Hepatocyte (in vitro differentiated cells): ENCODE measurements around the gene TOB1. TPM values are rescaled to one million over a fixed set of nuclear protein-coding genes. Genes with fewer than 3 reads are reported as not detected.
"Not testable (repeated sequence)": the region's sequence is repeated elsewhere in the genome, so short reads cannot be mapped to it uniquely, and the experiment has no call there.

Experiments
- DNase-seq: peaks from one replicate; pipeline ENCODE4 v3.0.0-alpha.2; 2016; ENCODE audit warnings: low spot score
- H2AFZ ChIP-seq: fragments of 200-600 bp; sonication (generic); 2 replicates; pipeline ENCODE4 v1.6.0; 2016; ENCODE audit warnings: antibody characterized with exemption, mild to moderate bottlenecking
- H3K27ac ChIP-seq: fragments of 200-600 bp; sonication (generic); 2 replicates; pipeline ENCODE4 v1.5.1; 2016; ENCODE audit warnings: mild to moderate bottlenecking
- H3K27me3 ChIP-seq: fragments of 200-600 bp; sonication (generic); 2 replicates; pipeline ENCODE4 v1.6.1; 2016
- H3K36me3 ChIP-seq: fragments of 200-600 bp; sonication (generic); replicated peaks from 2 replicates; pipeline ENCODE4 v1.5.1; 2016; ENCODE audit warnings: low read depth; ENCODE audit not compliant: insufficient read depth
- H3K4me1 ChIP-seq: fragments of 200-600 bp; sonication (generic); 2 replicates; pipeline ENCODE4 v1.5.1; 2016; ENCODE audit warnings: mild to moderate bottlenecking, moderate library complexity; ENCODE audit not compliant: insufficient read depth
- H3K4me2 ChIP-seq: fragments of 200-600 bp; sonication (generic); 2 replicates; pipeline ENCODE4 v1.6.0; 2016
- H3K4me3 ChIP-seq: fragments of 200-600 bp; sonication (generic); 2 replicates; pipeline ENCODE4 v1.5.1; 2016; ENCODE audit warnings: mild to moderate bottlenecking
- H3K79me2 ChIP-seq: fragments of 200-600 bp; sonication (generic); 2 replicates; pipeline ENCODE4 v1.6.0; 2017; ENCODE audit warnings: mild to moderate bottlenecking
- H3K9me2 ChIP-seq: fragments of 200-600 bp; sonication (generic); replicated peaks from 2 replicates; pipeline ENCODE4 v1.6.0; 2017; ENCODE audit warnings: mild to moderate bottlenecking; ENCODE audit not compliant: insufficient read depth
- H3K9me3 ChIP-seq: fragments of 200-600 bp; sonication (generic); 2 replicates; pipeline ENCODE4 v1.5.1; 2016; ENCODE audit warnings: low read depth, mild to moderate bottlenecking
- H4K20me1 ChIP-seq: fragments of 200-600 bp; sonication (generic); 2 replicates; pipeline ENCODE4 v1.6.0; 2016; ENCODE audit warnings: mild to moderate bottlenecking; ENCODE audit not compliant: insufficient read depth, poor library complexity, severe bottlenecking
- CTCF ChIP-seq: fragments of 200-600 bp; sonication (generic); IDR thresholded peaks from 2 replicates; pipeline ENCODE4 v1.5.1; 2016; ENCODE audit warnings: antibody characterized with exemption, mild to moderate bottlenecking; ENCODE audit not compliant: poor library complexity
- EZH2 ChIP-seq: fragments of 200-600 bp; sonication (generic); IDR thresholded peaks from 2 replicates; pipeline ENCODE4 v1.6.1; 2016; ENCODE audit warnings: antibody characterized with exemption, mild to moderate bottlenecking, borderline replicate concordance
- EZH2phosphoT487 ChIP-seq: fragments of 200-600 bp; sonication (generic); IDR thresholded peaks from one replicate; pipeline ENCODE4 v1.6.1; 2018; ENCODE audit warnings: antibody characterized with exemption, mild to moderate bottlenecking, low read depth, moderate library complexity; ENCODE audit not compliant: unreplicated experiment, severe bottlenecking
- WGBS: methylation state at CpG from one replicate; pipeline ENCODE4 v1.1.6; 2016; ENCODE audit warnings: low lambda C conversion rate; ENCODE audit errors: missing lambda C conversion rate; 5-methylcytosine and 5-hydroxymethylcytosine counted together
- polyA plus RNA-seq: library from polyadenylated mRNA; unstranded; fragments of >200 nt; fragmentation: Nextera tagmentation; extraction: Ambion mirVana; gene quantifications from 2 replicates; pipeline ENCODE4 v1.2.1, GENCODE V29; 2016
- total RNA-seq: library from RNA; depleted of rRNA; stranded (reverse); fragments of >200 nt; gene quantifications from 2 replicates; pipeline ENCODE4 v1.2.3, GENCODE V29; 2014

The TOB1 gene
- total and polyA plus RNA-seq, 2 experiments from 2014 or later, result 43.2 to 52.1 TPM

- no peaks in the 10 kb centered on the region for H3K9me2 ChIP-seq
Observed at GRCh38 chr17:50899005-50899460, 32.9 kb upstream of the TOB1 start.

GRCh38 chr17:50898369-50899004 is 32.3 kb upstream of the TOB1 start:
- H3K4me2 ChIP-seq, result no peak overlapping the region
- 100% methylated on average over 4 of the region's 4 CpGs for WGBS
- H3K4me3 ChIP-seq, result no peak overlapping the region

More at GRCh38 chr17:50899005-50899460, 32.9 kb upstream of the TOB1 start:
- no peaks in the 10 kb centered on the region for H3K9me3 ChIP-seq
- H3K4me3 ChIP-seq, result no peak overlapping the region
- peaks cover 17% of the 10 kb centered on the region for H3K4me1 ChIP-seq
- no peak for DNase-seq
- 77% methylated on average over 6 of the region's 6 CpGs for WGBS
- H3K79me2 ChIP-seq, result no peaks in the 10 kb centered on the region
- no peak for TF ChIP-seq EZH2phosphoT487
- H3K36me3 ChIP-seq, result no peaks in the 10 kb centered on the region
- H2AFZ ChIP-seq, result no peak overlapping the region
- H3K27ac ChIP-seq, result peak overlapping the region; percentile 58
- no peaks in the 10 kb centered on the region for H3K27me3 ChIP-seq
- no peak overlapping the region for H3K4me2 ChIP-seq
- no peaks in the 10 kb centered on the region for H4K20me1 ChIP-seq

GRCh38 chr17:50894513-50894912 is 28.4 kb upstream of the TOB1 start:
- H3K4me2 ChIP-seq, DNase-seq, H3K9me2 ChIP-seq, H3K4me3 ChIP-seq, H2AFZ ChIP-seq, H3K79me2 ChIP-seq, H3K9me3 ChIP-seq, H3K36me3 ChIP-seq, H3K27ac ChIP-seq, H3K27me3 ChIP-seq, H4K20me1 ChIP-seq: not testable (repeated sequence)
- H3K4me1 ChIP-seq, result peaks cover 30% of the 10 kb centered on the region
- 95% methylated on average over 4 of the region's 4 CpGs for WGBS

More at GRCh38 chr17:50898369-50899004, 32.3 kb upstream of the TOB1 start:
- Histone ChIP-seq H3K27ac (peak overlapping the region; percentile 58), H3K9me3 (no peaks in the 10 kb centered on the region), H3K9me2 (no peaks in the 10 kb centered on the region), H3K79me2 (no peaks in the 10 kb centered on the region), H3K27me3 (no peaks in the 10 kb centered on the region), H4K20me1 (no peaks in the 10 kb centered on the region), H2AFZ (no peak overlapping the region), H3K4me1 (peaks cover 12% of the 10 kb centered on the region), H3K36me3 (no peaks in the 10 kb centered on the region)
- TF ChIP-seq EZH2, result no peak
- no peak for TF ChIP-seq EZH2phosphoT487
- TF ChIP-seq CTCF, result no peak
- DNase-seq, result no peak

- Histone ChIP-seq H3K36me3 (no peaks in the 10 kb centered on the region), H3K27me3 (no peaks in the 10 kb centered on the region), H3K79me2 (no peaks in the 10 kb centered on the region), H2AFZ (no peak overlapping the region), H3K4me1 (peaks cover 36% of the 10 kb centered on the region), H3K9me3 (no peaks in the 10 kb centered on the region), H3K4me3 (no peak overlapping the region), H3K27ac (peak overlapping the region; percentile 93), H3K9me2 (no peaks in the 10 kb centered on the region), H3K4me2 (no peak overlapping the region), H4K20me1 (no peaks in the 10 kb centered on the region)
- no peak for TF ChIP-seq EZH2phosphoT487
- TF ChIP-seq EZH2, result no peak
- TF ChIP-seq CTCF, result no peak
- no peak for DNase-seq
- WGBS, result 73% methylated on average over 28 of the region's 28 CpGs
Observed at GRCh38 chr17:50893183-50893993, 27.2 kb upstream of the TOB1 start.
